ENCODE data around the gene EVPL.
"Not testable (repeated sequence)": the region's sequence is repeated elsewhere in the genome, so short reads cannot be mapped to it uniquely, and the experiment has no call there.

Gene EVPL

GRCh38 chr17:76048025-76048605 is 21.0 kb upstream of the EVPL start:
- DNase-seq (ENCODE audit: low read depth in 3 of 3) = no peak

- DNase-seq (ENCODE audit: low read depth in 3 of 3) = no peak
These were observed 19.0 kb upstream of the EVPL start for GRCh38 chr17:76046064-76046463.

GRCh38 chr17:76044475-76045007 is 17.4 kb upstream of the EVPL start:
- DNase-seq (ENCODE audit: low read depth in 3 of 3) = not testable (repeated sequence)

- DNase-seq (ENCODE audit: low read depth in 3 of 3) = not testable (repeated sequence)
These were observed 15.8 kb upstream of the EVPL start for GRCh38 chr17:76042868-76043267.

- no peak for DNase-seq (ENCODE audit: low read depth in 3 of 3)
These were observed 13.3 kb upstream of the EVPL start for GRCh38 chr17:76040376-76040775.

- no peak for DNase-seq (ENCODE audit: low read depth in 3 of 3)
These were observed 12.0 kb upstream of the EVPL start for GRCh38 chr17:76039121-76039520.

GRCh38 chr17:76038050-76038449 is 10.9 kb upstream of the EVPL start:
- no peak for DNase-seq (ENCODE audit: low read depth in 3 of 3)

GRCh38 chr17:76036497-76037261 is 9.6 kb upstream of the EVPL start:
- no peak for DNase-seq (ENCODE audit: low read depth in 3 of 3)

- DNase-seq (ENCODE audit: low read depth in 3 of 3) = no peak
These were observed 7.6 kb upstream of the EVPL start for GRCh38 chr17:76034428-76035350.

- DNase-seq (ENCODE audit: low read depth in 3 of 3) = no peak
These were observed 6.0 kb upstream of the EVPL start for GRCh38 chr17:76033139-76033538.

GRCh38 chr17:76032780-76033108 is 5.6 kb upstream of the EVPL start:
- DNase-seq (ENCODE audit: low read depth in 3 of 3) = no peak

- DNase-seq (ENCODE audit: low read depth in 3 of 3) = no peak
These were observed 5.1 kb upstream of the EVPL start for GRCh38 chr17:76032073-76032779.

GRCh38 chr17:76026714-76027158 is 370 bp downstream of the EVPL start:
- no peak for DNase-seq (ENCODE audit: low read depth in 3 of 3)

- no peak for DNase-seq (ENCODE audit: low read depth in 3 of 3)
These were observed 1.8 kb downstream of the EVPL start for GRCh38 chr17:76025294-76025693.

GRCh38 chr17:76024353-76024752 is 2.8 kb downstream of the EVPL start:
- DNase-seq (ENCODE audit: low read depth in 3 of 3) = no peak

GRCh38 chr17:76023900-76024237 is 3.2 kb downstream of the EVPL start:
- DNase-seq (ENCODE audit: low read depth in 3 of 3) = no peak

- no peak for DNase-seq (ENCODE audit: low read depth in 3 of 3)
These were observed 3.9 kb downstream of the EVPL start for GRCh38 chr17:76022973-76023899.

GRCh38 chr17:76022285-76022684 is 4.8 kb downstream of the EVPL start:
- no peak for DNase-seq (ENCODE audit: low read depth in 3 of 3)

- DNase-seq (ENCODE audit: low read depth in 3 of 3) = no peak
These were observed 7.2 kb downstream of the EVPL start for GRCh38 chr17:76019833-76020467.

GRCh38 chr17:76018801-76019200 is 8.3 kb downstream of the EVPL start:
- DNase-seq (ENCODE audit: low read depth in 3 of 3) = no peak

All from stimulated activated CD4-positive, alpha-beta T cell treated with anti-CD3 and anti-CD28 coated beads, TNF-alpha, amount 100 ng/mL, for 24 hours (primary cell).